Activated CD4-positive, alpha-beta memory T cell treated with anti-CD3 and anti-CD28 coated beads, Interleukin-2, amount 10 ng/mL, durations not matched to agents 7 days and 5 days (primary cell): Measurements from ENCODE around the gene PADI6. TPM values are rescaled to one million over a fixed set of nuclear protein-coding genes. Genes with fewer than 3 reads are reported as not detected.

Source experiments
- CTCF ChIA-PET: fragments of 350-600 bp; sonication (Branson Sonifier 250); formaldehyde crosslinking; loops from one replicate; lab custom pipeline; 2021; ENCODE audit warnings: antibody characterized with exemption, inconsistent platforms; lab: Charles Lee
- POLR2A ChIA-PET: fragments of 350-600 bp; sonication (Branson Sonifier 250); formaldehyde crosslinking; loops from one replicate; lab custom pipeline; 2021; ENCODE audit warnings: antibody characterized with exemption; lab: Charles Lee
- DNase-seq: peaks from one replicate; pipeline ENCODE4 v3.0.0-alpha.2; 2020
- H3K27ac Mint-ChIP-seq: one replicate; pipeline ENCODE4 v1.8.0; 2021; ENCODE audit warnings: mild to moderate bottlenecking, mixed read lengths
- H3K27me3 Mint-ChIP-seq: one replicate; pipeline ENCODE4 v1.8.0; 2021; ENCODE audit warnings: mixed read lengths
- H3K36me3 Mint-ChIP-seq: one replicate; pipeline ENCODE4 v1.8.0; 2021; ENCODE audit warnings: low read depth, mixed read lengths
- H3K4me1 Mint-ChIP-seq: one replicate; pipeline ENCODE4 v1.8.0; 2021; ENCODE audit warnings: mixed read lengths
- H3K4me3 Mint-ChIP-seq: one replicate; pipeline ENCODE4 v1.8.0; 2021; ENCODE audit warnings: mild to moderate bottlenecking, mixed read lengths
- H3K9me3 Mint-ChIP-seq: one replicate; pipeline ENCODE4 v1.8.0; 2021; ENCODE audit warnings: mixed read lengths
- total RNA-seq, 2 experiments: library from RNA; stranded (reverse); gene quantifications; one replicate each; pipeline ENCODE4 v1.2.3, GENCODE V29; 2021

Gene PADI6
- total RNA-seq, 2 experiments from 2014 or later: 0.23 to 0.30 TPM

DNA sequence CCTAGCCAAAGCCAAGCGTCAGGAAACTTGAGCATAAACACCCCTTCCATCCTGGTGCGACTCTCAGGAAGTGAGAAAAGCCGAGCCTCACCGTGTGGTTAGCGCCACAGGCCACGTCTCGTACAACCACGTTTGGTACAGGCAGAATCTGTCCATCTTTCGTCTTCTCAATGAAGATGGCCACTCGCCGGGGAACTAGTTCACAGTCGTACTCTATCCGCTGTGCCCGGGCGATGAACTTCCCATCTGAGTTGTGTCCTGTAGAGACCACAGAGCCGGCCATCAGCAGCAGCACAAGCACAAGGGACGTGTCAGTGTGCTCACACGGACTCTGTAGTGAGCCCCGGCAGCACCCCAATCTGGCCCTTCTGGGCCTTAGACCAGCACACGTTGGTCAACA lies 44.4 kb downstream of the PADI6 start:
- H3K9me3 Mint-ChIP-seq: no peaks in the 10 kb centered on the region
- POLR2A ChIA-PET: no interaction called here
- no peaks in the 10 kb centered on the region for H3K27me3 Mint-ChIP-seq
- H3K4me3 Mint-ChIP-seq: no peak overlapping the region
- H3K4me1 Mint-ChIP-seq: peaks cover 2% of the 10 kb centered on the region
- no peak for DNase-seq
- no peak overlapping the region for H3K27ac Mint-ChIP-seq
- CTCF ChIA-PET: interaction anchor here (0.6 kb wide), 1 partner anchor 138 kb away, joined by 3 read pairs; no protein-coding TSS in a partner anchor
- peaks cover 87% of the 10 kb centered on the region for H3K36me3 Mint-ChIP-seq

DNA sequence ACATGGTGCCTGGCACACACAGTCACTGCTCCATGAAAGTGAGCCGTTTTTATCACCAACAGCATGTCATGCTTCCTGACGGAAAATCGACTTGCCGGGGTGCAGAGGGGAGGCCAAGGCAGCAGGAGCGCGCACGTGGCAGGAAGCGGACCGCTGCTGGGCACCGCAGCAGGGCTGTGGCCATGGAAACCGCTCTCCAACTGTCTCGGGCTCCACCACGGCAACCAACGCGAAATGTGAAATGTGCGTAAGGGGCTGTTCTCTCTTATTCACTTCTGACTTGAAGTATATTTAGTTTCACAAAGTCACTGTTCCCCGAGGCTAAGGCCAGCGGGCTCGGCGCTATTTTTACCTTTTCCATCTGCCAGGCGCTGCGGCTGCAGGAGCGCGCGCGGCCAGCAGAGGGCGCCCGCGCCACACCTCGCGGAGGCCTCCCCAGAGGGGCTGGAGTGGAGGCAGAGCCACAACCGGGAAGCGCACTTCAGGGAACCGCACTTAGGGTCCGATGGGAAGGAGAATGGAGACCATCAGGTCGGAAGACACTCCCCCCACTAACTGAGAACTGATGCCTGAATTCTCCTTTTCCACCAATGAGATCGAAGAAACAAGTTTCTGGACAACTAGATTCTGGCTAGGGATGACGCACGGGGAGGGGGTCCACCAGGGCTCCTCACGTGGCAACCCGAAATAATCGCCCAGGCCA lies 47.8 kb downstream of the PADI6 start:
- CTCF ChIA-PET: no interaction called here
- Mint-ChIP-seq H3K36me3 (peaks cover 84% of the 10 kb centered on the region), H3K4me1 (no peaks in the 10 kb centered on the region), H3K9me3 (no peaks in the 10 kb centered on the region), H3K27ac (peak overlapping the region; percentile 3), H3K27me3 (no peaks in the 10 kb centered on the region), H3K4me3 (no peak overlapping the region)
- peak; percentile 65 for DNase-seq
- POLR2A ChIA-PET: no interaction called here

DNA sequence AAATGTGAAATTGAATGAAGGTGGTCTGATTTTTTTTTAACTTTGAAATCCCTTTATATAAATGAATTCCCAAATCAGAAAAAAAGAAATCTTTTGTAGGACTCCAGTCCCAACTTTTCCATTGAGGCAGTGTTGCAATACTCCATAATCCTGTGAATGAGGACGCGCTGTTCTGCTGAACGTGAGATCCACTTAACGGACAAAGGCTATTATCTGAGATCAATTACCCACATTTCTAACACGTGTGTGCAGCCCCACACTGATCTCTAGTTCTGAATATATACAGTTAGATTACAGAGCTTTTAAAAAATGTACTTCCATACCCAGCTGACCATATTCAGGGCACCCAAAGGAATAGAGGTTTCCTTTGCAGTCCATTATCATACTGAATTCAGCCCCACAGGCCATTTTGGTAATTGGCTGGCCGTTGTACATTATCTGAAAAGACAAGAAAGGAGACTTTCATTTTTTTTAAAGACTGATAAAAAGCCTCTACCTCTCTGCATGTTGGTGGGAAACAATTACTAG lies 48.5 kb downstream of the PADI6 start:
- Mint-ChIP-seq H3K27ac (no peak overlapping the region), H3K9me3 (no peaks in the 10 kb centered on the region), H3K4me3 (no peak overlapping the region), H3K4me1 (no peaks in the 10 kb centered on the region), H3K27me3 (no peaks in the 10 kb centered on the region), H3K36me3 (peaks cover 85% of the 10 kb centered on the region)
- DNase-seq: no peak
- POLR2A ChIA-PET: no interaction called here
- CTCF ChIA-PET: interaction anchor here (0.8 kb wide), 1 partner anchor 186 kb away, joined by 3 read pairs; no protein-coding TSS in a partner anchor

DNA sequence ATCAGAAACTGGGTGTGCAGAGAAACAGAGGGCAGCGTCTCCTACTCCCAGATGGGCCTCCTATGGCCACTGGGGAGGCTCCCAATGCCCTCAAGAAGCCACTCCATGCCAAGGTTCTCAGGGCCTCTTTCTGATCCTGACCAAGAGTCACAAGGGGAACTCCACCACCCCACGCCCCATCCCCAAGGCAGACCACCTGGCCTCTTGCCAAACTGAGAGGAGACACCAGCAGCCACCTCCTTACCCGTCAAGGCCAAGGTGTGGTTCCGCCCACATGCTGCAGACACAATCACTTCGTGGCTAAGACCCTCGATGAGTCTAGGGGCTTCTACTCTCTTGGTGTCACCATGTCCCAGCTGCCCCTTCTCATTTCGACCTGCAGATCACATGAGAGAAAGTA lies 50.5 kb downstream of the PADI6 start:
- POLR2A ChIA-PET: interaction anchor here (0.6 kb wide), 1 partner anchor 76 kb away, joined by 4 read pairs; no protein-coding TSS in a partner anchor
- H3K4me1 Mint-ChIP-seq: no peaks in the 10 kb centered on the region

DNA sequence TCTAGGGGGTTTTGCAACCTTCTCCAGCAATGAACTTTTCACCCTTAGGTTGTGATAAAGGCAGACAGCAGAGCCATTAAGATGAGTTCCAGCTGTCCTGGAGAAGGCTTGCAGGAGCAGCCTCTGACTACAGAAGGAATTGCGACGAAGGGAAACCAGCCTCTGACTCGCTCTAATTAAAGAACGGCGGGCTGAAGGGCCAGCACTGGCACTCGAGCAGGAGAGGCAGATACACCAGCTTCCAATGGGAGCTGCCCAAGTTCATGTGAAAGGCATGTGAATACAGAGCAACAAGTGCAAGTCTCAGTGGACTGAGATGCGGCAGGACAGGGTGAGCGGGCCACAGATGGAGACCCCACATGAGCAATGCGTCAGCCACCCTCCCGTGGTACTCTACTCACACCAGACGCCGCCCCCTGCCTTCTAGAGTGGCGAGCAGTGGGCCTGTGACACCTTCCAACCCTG lies 51.8 kb downstream of the PADI6 start:
- H3K4me3 Mint-ChIP-seq: no peak overlapping the region
- DNase-seq: no peak
- H3K36me3 Mint-ChIP-seq: peaks cover 73% of the 10 kb centered on the region
- ChIA-PET POLR2A (no interaction called here), CTCF (no interaction called here)
- H3K9me3 Mint-ChIP-seq: no peaks in the 10 kb centered on the region
- H3K4me1 Mint-ChIP-seq: no peaks in the 10 kb centered on the region
- no peaks in the 10 kb centered on the region for H3K27me3 Mint-ChIP-seq
- H3K27ac Mint-ChIP-seq: no peak overlapping the region

More for the DNA sequence above, 50.5 kb downstream of the PADI6 start:
- no peaks in the 10 kb centered on the region for H3K27me3 Mint-ChIP-seq
- H3K9me3 Mint-ChIP-seq: no peaks in the 10 kb centered on the region
- peaks cover 82% of the 10 kb centered on the region for H3K36me3 Mint-ChIP-seq
- DNase-seq: no peak
- no peak overlapping the region for H3K4me3 Mint-ChIP-seq
- CTCF ChIA-PET: no interaction called here
- no peak overlapping the region for H3K27ac Mint-ChIP-seq

DNA sequence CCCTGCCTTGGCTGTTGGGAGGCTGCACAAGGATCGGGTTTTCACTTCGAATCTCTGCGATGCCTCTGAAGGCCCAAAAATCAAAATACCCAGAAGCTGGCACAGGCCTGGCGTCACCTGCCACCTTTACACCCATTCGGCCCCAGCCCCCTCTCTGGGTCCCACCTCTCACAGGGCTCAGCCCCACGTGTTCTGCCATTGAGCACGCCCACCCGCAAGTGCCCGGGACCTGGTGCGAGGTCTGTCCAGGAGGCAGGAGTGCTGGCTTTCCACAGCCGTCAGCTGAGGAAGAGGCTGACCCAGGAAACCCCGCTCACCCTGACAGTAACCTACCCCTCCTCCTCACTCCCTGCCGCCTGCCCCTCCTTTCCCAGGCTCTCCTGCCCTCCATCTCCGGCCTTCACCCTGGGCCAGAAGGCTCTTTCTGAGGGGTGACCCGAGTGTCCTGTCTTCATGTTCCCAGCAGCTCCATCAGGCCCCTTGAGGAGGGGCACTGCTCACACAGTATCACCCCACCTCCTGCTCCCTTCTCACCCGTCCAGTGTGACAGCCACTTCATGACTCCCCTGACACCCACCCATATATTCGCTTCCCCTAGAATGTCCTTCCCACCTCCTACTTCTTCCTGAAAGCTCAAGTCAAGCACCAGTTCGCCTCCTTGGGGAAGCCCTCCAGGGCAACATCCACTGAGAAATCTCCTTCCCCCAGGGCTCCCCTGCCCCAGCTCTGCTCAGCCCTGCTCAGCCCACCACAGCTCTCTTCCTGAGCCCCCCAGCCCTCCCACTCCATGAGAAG lies 54.0 kb downstream of the PADI6 start:
- Mint-ChIP-seq H3K4me3 (no peak overlapping the region), H3K9me3 (no peaks in the 10 kb centered on the region)
- POLR2A ChIA-PET: interaction anchor here (1.0 to 1.2 kb wide), 2 partner anchors 8 to 10 kb away, joined by 3 to 4 read pairs; no protein-coding TSS in a partner anchor

DNA sequence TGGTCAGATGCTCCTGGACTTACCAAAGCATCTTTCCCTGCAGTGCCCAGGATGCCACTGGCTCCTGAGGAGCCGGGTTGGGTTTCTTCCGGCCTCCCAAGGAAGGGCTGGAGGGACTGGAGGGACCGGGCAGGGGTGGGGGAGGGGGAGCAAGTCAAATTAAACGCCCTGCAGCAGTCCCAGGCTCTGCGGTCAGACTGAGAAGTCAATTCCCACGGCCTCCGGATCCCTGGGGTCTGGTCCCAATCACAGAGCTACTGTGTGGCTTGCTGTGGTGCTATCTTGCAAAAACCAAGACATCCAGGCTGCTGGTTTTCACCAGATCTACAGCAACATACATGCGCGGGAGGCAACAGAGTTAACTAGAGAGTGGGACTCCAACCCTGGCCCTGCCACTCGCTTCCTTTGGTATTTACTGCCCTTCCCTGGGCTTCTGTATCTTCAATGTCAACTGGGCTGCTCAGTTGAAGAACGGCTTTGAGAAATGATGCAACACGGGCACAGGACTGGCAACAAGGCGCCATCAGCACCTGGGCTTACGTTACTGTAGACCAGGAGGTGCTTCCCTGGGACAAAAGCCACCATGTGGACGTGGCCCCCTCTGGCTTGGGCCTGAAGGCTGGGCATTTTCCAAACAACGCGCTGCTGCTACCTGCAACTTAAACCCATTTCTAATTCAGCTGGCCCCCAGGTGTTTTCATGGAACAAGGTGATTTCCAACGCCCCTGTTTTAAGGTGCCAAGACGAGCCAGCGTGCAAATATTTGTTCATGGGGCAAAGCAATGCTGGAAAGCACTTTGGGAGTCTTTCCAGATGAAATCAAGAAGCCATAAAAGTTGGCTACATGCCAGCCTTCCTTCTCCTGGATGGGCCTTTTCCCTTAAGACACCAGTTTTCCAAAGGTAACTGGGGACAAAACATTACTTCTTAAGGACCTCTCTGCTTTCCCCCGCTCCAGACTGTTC lies 56.0 kb downstream of the PADI6 start:
- ChIA-PET CTCF (no interaction called here), POLR2A (no interaction called here)
- Mint-ChIP-seq H3K4me3 (no peak overlapping the region), H3K4me1 (peaks cover 2% of the 10 kb centered on the region), H3K9me3 (no peaks in the 10 kb centered on the region), H3K27ac (no peak overlapping the region), H3K27me3 (no peaks in the 10 kb centered on the region), H3K36me3 (peaks cover 56% of the 10 kb centered on the region)
- DNase-seq: no peak

More for the DNA sequence above, 54.0 kb downstream of the PADI6 start:
- Mint-ChIP-seq H3K4me1 (no peaks in the 10 kb centered on the region), H3K27me3 (no peaks in the 10 kb centered on the region), H3K36me3 (peaks cover 66% of the 10 kb centered on the region), H3K27ac (no peak overlapping the region)
- DNase-seq: no peak
- CTCF ChIA-PET: no interaction called here

DNA sequence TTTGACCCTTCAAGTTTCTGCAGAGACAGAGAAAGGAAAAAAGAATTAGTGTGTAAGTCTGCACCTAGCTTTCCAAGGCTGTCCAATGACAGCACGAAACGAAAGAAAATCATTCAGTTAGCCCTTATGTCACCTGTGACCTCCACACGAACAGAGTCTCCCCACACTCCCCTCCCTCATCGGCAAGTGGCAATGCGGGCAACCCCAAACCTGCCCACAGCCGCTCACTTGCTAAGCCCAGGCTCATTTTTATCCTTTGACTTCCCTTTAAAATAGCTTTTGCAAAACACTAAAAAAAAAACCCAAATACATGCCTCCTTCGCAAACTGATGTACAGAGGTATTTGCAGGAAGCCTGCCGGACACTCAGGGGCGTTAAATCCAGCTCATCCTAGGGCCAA lies 57.2 kb downstream of the PADI6 start:
- ChIA-PET CTCF (no interaction called here), POLR2A (interaction anchor here (1.0 kb wide), 1 partner anchor 9 kb away, joined by 3 read pairs; no protein-coding TSS in a partner anchor)
- Mint-ChIP-seq H3K36me3 (peaks cover 57% of the 10 kb centered on the region), H3K4me3 (no peak overlapping the region), H3K27me3 (no peaks in the 10 kb centered on the region), H3K4me1 (peaks cover 9% of the 10 kb centered on the region), H3K27ac (no peak overlapping the region), H3K9me3 (no peaks in the 10 kb centered on the region)
- no peak for DNase-seq

DNA sequence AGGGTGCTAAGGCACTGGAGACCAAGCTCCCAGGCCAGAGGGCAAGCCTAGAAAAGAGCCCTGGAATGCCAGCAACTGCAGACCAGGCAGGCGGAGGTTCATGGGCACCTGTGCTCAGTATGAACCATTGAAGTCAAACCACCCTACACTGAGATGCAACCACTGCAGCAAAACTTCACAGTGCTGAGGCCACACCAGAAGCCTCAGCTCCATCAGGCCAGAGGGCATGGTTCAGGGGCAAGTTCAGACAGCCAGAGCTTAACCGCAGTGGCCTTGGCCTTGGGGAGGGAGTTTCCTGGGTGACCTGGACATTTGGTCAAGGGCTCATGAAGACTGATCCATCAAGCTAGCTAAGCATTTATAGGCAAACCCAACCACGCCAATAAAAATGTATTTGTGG lies 60.4 kb downstream of the PADI6 start:
- CTCF ChIA-PET: interaction anchor here (0.5 kb wide), 1 partner anchor 393 kb away, joined by 5 read pairs; no protein-coding TSS in a partner anchor
- Mint-ChIP-seq H3K36me3 (peaks cover 59% of the 10 kb centered on the region), H3K27ac (no peak overlapping the region)

DNA sequence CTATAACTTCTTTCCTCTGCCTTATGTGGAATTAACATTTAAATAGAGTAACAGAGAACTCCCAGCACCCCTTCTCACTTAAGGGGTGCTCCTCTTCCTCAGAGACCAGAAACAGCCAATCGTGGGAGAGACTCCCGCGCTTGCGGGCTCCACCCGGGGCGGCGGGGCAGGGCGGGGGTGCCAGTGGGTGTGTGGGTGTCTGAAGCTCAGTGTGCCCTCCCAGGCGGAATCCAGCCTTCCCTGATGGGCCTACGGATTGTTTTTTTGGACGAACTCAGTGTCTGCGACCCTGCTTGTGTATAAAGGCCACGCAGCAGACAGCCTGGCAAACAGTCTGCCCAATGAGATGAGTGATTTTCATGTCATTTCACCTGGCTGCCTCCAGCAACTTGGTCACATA lies 61.3 kb downstream of the PADI6 start:
- CTCF ChIA-PET: interaction anchor here (0.9 kb wide), 1 partner anchor 9 kb away, joined by 3 read pairs; no protein-coding TSS in a partner anchor
- H3K27ac Mint-ChIP-seq: no peak overlapping the region
- POLR2A ChIA-PET: interaction anchor here (1.0 kb wide), 1 partner anchor 8 kb away, joined by 4 read pairs; no protein-coding TSS in a partner anchor
- no peak overlapping the region for H3K4me3 Mint-ChIP-seq
- H3K36me3 Mint-ChIP-seq: peaks cover 59% of the 10 kb centered on the region
- DNase-seq: no peak
- no peaks in the 10 kb centered on the region for H3K27me3 Mint-ChIP-seq
- no peaks in the 10 kb centered on the region for H3K9me3 Mint-ChIP-seq
- H3K4me1 Mint-ChIP-seq: peaks cover 37% of the 10 kb centered on the region

More for the DNA sequence above, 60.4 kb downstream of the PADI6 start:
- peaks cover 37% of the 10 kb centered on the region for H3K4me1 Mint-ChIP-seq
- POLR2A ChIA-PET: no interaction called here
- H3K4me3 Mint-ChIP-seq: no peak overlapping the region
- DNase-seq: no peak
- no peaks in the 10 kb centered on the region for H3K9me3 Mint-ChIP-seq
- no peaks in the 10 kb centered on the region for H3K27me3 Mint-ChIP-seq

DNA sequence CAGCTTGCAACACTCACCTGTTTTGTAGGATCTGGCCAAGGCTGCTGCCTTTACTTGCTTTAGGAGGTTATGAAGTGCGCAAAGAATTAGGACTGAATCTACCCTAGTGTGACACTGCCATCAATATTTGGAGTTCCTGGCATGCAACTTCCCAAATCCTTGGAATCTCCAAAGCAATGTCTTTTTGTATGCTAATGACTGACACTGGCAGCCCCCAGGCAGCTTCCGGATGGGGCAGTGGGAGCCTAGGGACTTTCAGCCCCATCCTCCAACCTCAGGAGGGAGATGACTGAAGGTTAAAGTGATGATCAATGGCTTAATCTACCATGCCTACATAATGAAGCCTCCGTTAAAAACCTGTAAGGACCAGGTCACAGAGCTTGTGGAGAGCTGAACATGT lies 62.0 kb downstream of the PADI6 start:
- ChIA-PET POLR2A (interaction anchor here (1.0 kb wide), 1 partner anchor 9 kb away, joined by 4 read pairs; no protein-coding TSS in a partner anchor), CTCF (interaction anchor here (0.9 kb wide), 1 partner anchor 8 kb away, joined by 3 read pairs; no protein-coding TSS in a partner anchor)

DNA sequence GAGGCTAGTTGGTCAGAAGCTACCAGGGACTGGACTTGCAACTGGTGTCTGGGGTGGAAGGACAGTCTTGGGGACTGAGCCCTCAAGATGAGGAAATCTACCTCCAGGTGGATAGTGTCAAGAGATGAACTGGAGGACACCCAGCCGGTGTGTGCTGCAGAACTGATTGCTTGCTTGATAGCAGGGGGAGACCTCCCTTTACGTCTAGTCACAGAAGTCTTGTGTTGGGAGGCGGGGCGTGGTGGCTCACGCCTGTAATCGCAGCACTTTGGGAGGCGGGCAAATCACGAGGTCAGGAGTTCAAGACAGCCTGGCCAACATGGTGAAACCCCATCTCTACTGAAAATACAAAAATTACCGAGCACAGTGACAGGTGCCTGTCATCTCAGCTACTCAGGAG lies 62.6 kb downstream of the PADI6 start:
- H3K4me1 Mint-ChIP-seq: peaks cover 37% of the 10 kb centered on the region
- no peak for DNase-seq
- H3K27me3 Mint-ChIP-seq: no peaks in the 10 kb centered on the region
- H3K27ac Mint-ChIP-seq: no peak overlapping the region
- no peaks in the 10 kb centered on the region for H3K9me3 Mint-ChIP-seq
- peaks cover 56% of the 10 kb centered on the region for H3K36me3 Mint-ChIP-seq
- ChIA-PET CTCF (no interaction called here), POLR2A (no interaction called here)
- H3K4me3 Mint-ChIP-seq: no peak overlapping the region

More for the DNA sequence above, 62.0 kb downstream of the PADI6 start:
- DNase-seq: no peak
- Mint-ChIP-seq H3K36me3 (peaks cover 57% of the 10 kb centered on the region), H3K9me3 (no peaks in the 10 kb centered on the region), H3K4me1 (peaks cover 37% of the 10 kb centered on the region), H3K27ac (peak overlapping the region; percentile 24), H3K27me3 (no peaks in the 10 kb centered on the region), H3K4me3 (no peak overlapping the region)
